ENCODE results near the gene SLC36A4.
"Not testable (repeated sequence)": the region's sequence is repeated elsewhere in the genome, so short reads cannot be mapped to it uniquely, and the experiment has no call there.

SLC36A4 gene

GRCh38 chr11:93122535-93123235, 75.1 kb downstream of the SLC36A4 start:
- DNase-seq (ENCODE audit: low spot score), result no peak

GRCh38 chr11:93118276-93118675, 79.5 kb downstream of the SLC36A4 start:
- no peak for DNase-seq (ENCODE audit: low spot score)

- no peak for DNase-seq (ENCODE audit: low spot score)
Observed at GRCh38 chr11:93117565-93117964, 80.2 kb downstream of the SLC36A4 start.

- no peak for DNase-seq (ENCODE audit: low spot score)
Observed at GRCh38 chr11:93116641-93117441, 81.0 kb downstream of the SLC36A4 start.

GRCh38 chr11:93114304-93114703, 83.5 kb downstream of the SLC36A4 start:
- DNase-seq (ENCODE audit: low spot score), result no peak

GRCh38 chr11:93113824-93114223, 84.0 kb downstream of the SLC36A4 start:
- DNase-seq (ENCODE audit: low spot score), result no peak

GRCh38 chr11:93111147-93111546, 86.6 kb downstream of the SLC36A4 start:
- DNase-seq (ENCODE audit: low spot score), result not testable (repeated sequence)

GRCh38 chr11:93100211-93100610, 97.6 kb downstream of the SLC36A4 start:
- no peak for DNase-seq (ENCODE audit: low spot score)

- no peak for DNase-seq (ENCODE audit: low spot score)
Observed at GRCh38 chr11:93099806-93100205, 98.0 kb downstream of the SLC36A4 start.

Data from NAMALWA (cell line).